Bronchial epithelial cell (primary cell): ENCODE results near the gene NFIA. TPM values are rescaled to one million over a fixed set of nuclear protein-coding genes. Genes with fewer than 3 reads are reported as not detected.

Experiments
- DNase-seq: peaks from one replicate; pipeline ENCODE4 v3.0.0-alpha.2; 2010; ENCODE audit warnings: low read depth
- FAIRE-seq: peaks from 2 replicates; lab custom pipeline; 2011; peaks lifted over from hg19 to GRCh38; lab: Jason Lieb, UNC
- H3K27me3 ChIP-seq: 2 replicates; pipeline ENCODE4 v1.5.1; 2011; ENCODE audit warnings: low read length; ENCODE audit not compliant: control insufficient read depth, insufficient read depth
- H3K36me3 ChIP-seq: 2 replicates; pipeline ENCODE4 v1.5.1; 2011; ENCODE audit warnings: low read length; ENCODE audit not compliant: control insufficient read depth, insufficient read depth
- H3K4me3 ChIP-seq: 2 replicates; pipeline ENCODE4 v1.5.1; 2011; ENCODE audit warnings: mild to moderate bottlenecking, low read depth, low read length, control low read depth
- total RNA-seq: library from RNA; depleted of rRNA; stranded (reverse); fragments of >200 nt; gene quantifications from 2 replicates; pipeline ENCODE4 v1.2.1, GENCODE V29; 2014
- TF ChIP-seq, protein P1 (sequence below): IDR thresholded peaks from 2 replicates; pipeline ENCODE4 v1.5.1; 2011; ENCODE audit warnings: mild to moderate bottlenecking, moderate library complexity, low read length, control low read depth, inconsistent platforms; ENCODE audit not compliant: insufficient read depth, severe bottlenecking

Gene NFIA
- total RNA-seq, 1 donor from 2014 or later, result 7.4 TPM

DNA sequence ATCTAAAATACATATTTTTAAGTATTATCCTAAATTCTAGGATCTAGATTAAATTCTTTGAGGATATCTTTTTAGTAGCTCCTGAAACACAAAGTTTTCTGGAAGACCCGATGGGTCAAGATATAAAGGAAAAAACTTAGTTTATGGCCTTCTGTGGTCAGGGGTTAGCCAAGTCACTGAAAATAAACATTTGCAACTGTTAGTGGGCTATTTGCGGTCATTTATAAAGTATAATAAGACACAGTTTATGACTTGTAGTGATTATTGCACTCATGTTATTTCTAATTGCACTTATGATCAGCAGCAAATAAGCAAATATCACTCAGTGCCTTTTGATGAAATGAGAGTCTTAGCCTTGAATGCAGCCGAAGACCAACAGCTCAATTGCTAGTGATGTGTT lies 183.3 kb downstream of the NFIA start:
- H3K4me3 ChIP-seq, result no peak overlapping the region
- H3K27me3 ChIP-seq, result no peaks in the 10 kb centered on the region
- FAIRE-seq, result no peak
- TF ChIP-seq, protein P1, sequence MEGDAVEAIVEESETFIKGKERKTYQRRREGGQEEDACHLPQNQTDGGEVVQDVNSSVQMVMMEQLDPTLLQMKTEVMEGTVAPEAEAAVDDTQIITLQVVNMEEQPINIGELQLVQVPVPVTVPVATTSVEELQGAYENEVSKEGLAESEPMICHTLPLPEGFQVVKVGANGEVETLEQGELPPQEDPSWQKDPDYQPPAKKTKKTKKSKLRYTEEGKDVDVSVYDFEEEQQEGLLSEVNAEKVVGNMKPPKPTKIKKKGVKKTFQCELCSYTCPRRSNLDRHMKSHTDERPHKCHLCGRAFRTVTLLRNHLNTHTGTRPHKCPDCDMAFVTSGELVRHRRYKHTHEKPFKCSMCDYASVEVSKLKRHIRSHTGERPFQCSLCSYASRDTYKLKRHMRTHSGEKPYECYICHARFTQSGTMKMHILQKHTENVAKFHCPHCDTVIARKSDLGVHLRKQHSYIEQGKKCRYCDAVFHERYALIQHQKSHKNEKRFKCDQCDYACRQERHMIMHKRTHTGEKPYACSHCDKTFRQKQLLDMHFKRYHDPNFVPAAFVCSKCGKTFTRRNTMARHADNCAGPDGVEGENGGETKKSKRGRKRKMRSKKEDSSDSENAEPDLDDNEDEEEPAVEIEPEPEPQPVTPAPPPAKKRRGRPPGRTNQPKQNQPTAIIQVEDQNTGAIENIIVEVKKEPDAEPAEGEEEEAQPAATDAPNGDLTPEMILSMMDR, result no peak
- DNase-seq, result no peak
- no peaks in the 10 kb centered on the region for H3K36me3 ChIP-seq

DNA sequence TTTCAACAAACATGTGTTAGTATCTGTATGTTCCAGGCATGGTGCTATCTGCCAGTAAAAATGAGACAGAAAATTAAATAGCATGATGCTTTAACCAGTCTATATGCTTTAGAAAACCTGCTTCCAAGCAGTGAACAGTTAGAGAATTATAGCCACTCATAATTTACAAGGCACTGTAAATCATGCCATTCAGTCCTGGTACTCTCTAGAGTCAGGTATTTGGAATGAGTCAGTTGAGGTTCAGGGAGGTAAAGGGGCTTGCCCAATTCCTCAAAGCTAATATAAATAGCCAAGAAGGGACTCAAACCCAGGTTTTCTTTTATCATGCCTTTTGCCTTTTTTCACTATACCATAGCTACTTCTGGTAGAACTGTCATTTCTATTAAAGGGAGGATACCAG lies 184.4 kb downstream of the NFIA start:
- TF ChIP-seq, protein P1, result no peak
- Histone ChIP-seq H3K36me3 (no peaks in the 10 kb centered on the region), H3K27me3 (no peaks in the 10 kb centered on the region), H3K4me3 (no peak overlapping the region)
- peak; percentile 46 for DNase-seq
- FAIRE-seq, result no peak

DNA sequence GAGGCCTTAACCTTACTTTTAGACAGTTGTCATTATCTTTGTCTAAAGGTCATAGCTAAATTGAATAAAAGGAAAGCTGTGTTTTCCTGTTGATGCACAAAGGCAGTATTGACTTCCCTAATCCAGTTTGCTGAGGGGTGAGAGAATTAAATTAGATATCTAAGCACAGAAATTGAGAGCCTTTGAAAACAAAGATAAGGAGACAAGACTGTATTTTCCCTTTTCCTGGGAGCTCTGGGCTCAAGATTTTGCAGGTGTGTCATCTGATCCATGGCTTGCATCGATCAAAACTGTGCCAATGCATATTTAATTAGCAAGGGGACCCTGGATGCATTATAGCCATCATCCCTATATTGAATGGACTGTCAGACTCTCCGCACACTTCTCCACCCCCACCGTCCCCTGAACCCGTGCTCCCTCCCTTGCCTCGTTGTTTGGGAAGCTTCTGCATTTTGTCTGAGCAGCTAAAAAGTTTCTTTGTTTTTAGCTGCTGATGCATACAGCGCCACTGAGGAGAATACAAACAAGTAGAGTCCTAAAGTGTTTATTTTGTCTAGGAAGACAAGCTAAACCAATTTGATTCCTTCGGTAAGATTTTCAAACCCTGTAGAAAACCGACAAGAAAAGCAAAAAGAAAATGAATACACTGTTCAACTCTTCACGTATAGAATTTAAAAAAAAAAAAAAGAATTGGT lies 186.3 kb downstream of the NFIA start:
- Histone ChIP-seq H3K4me3 (no peak overlapping the region), H3K36me3 (no peaks in the 10 kb centered on the region), H3K27me3 (no peaks in the 10 kb centered on the region)
- DNase-seq, result no peak
- TF ChIP-seq, protein P1, result no peak
- no peak for FAIRE-seq

DNA sequence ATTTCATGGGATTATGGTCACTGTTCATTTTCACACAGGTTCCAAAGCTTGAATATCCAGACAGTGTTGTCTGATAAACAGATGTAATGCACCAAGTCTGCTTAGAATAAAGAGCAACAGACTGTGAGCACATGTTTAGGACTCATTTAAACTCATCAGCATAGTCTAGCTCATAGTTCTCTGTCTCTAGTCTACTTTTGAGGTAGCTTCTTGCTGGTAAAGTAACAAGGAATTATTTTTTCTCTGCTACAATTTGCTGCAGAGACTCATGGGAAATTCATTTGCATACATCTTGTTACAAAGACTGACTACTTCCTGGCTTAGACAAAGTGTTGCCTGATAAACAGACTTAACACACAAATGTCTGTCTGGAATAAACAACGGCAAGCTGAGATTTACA lies 187.2 kb downstream of the NFIA start:
- TF ChIP-seq, protein P1, result no peak
- Histone ChIP-seq H3K4me3 (no peak overlapping the region), H3K27me3 (no peaks in the 10 kb centered on the region), H3K36me3 (no peaks in the 10 kb centered on the region)
- DNase-seq (no peak), FAIRE-seq (peak; percentile 50)

DNA sequence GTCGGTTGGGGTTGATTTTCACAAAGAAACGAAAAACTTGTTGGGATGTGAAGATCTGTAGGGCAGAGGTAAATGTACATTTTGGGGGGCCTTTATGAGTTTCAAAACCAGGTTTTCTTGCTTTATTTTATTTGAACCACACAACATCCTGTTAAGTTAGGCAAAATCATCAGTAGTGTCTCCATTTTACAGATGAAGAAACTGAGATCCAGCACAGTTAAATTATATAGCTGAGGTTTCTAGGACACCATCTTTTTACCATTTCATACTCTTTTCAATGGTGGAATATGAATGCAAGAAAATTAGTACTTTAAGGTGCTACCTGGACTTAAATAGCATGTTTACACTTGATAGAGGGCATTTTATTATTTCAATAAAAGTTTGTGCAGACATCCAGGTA lies 187.7 kb downstream of the NFIA start:
- H3K36me3 ChIP-seq, result no peaks in the 10 kb centered on the region
- TF ChIP-seq, protein P1, result no peak
- H3K27me3 ChIP-seq, result no peaks in the 10 kb centered on the region
- no peak overlapping the region for H3K4me3 ChIP-seq
- DNase-seq (no peak), FAIRE-seq (no peak)
